Endothelial cell of umbilical vein (primary cell): Measurements from ENCODE around the gene DUSP28. TPM values are rescaled to one million over a fixed set of nuclear protein-coding genes. Genes with fewer than 3 reads are reported as not detected.

Experiments used
- BruUV-seq: library from RNA; stranded (reverse); fragments of 400-500 nt; replicated peaks from 2 replicates; lab custom pipeline; 2021; lab: Mats Ljungman, UMichigan
- CTCF ChIA-PET: fragments of 300-600, 350-600 bp; sonication (Branson Sonifier 250); formaldehyde crosslinking; loops from one replicate; lab custom pipeline; 2021; ENCODE audit warnings: antibody characterized with exemption, inconsistent platforms; lab: Charles Lee
- POLR2A ChIA-PET: fragments of 300-600, 350-600 bp; sonication (Branson Sonifier 250); formaldehyde crosslinking; loops from one replicate; lab custom pipeline; 2021; ENCODE audit warnings: antibody characterized with exemption, inconsistent platforms; lab: Charles Lee
- DNase-seq: peaks from one replicate; pipeline ENCODE4 v3.0.0-alpha.2; 2011; ENCODE audit warnings: low read depth, low spot score
- FAIRE-seq: peaks from 2 replicates; lab custom pipeline; 2011; peaks lifted over from hg19 to GRCh38; lab: Jason Lieb, UNC
- H2AFZ ChIP-seq: 2 replicates; pipeline ENCODE4 v1.6.0; 2012; ENCODE audit warnings: low read depth, low read length, control low read depth, inconsistent platforms
- H3K27ac ChIP-seq: 2 replicates; pipeline ENCODE4 v1.5.1; 2011; ENCODE audit warnings: low read depth, mild to moderate bottlenecking, control low read depth, low read length, moderate library complexity; ENCODE audit not compliant: insufficient read depth
- H3K27me3 ChIP-seq, 2 experiments: 2 replicates each; pipeline versions ENCODE4 v1.6.0 to v1.6.1; 2011; ENCODE audit warnings: low read length in 2 of 2, mixed read lengths in 1 of 2; ENCODE audit not compliant: control insufficient read depth in 2 of 2, insufficient read depth in 2 of 2
- H3K36me3 ChIP-seq, 2 experiments: 2 replicates in 1 of 2; 3 replicates in 1 of 2; pipeline ENCODE4 v1.5.1; 2011; ENCODE audit warnings: low read length in 2 of 2, mild to moderate bottlenecking in 1 of 2, moderate library complexity in 1 of 2; ENCODE audit not compliant: control insufficient read depth in 2 of 2, insufficient read depth in 2 of 2; ENCODE audit errors: extremely low read depth in 1 of 2
- H3K4me1 ChIP-seq: 3 replicates; pipeline ENCODE4 v1.5.1; 2011; ENCODE audit warnings: mild to moderate bottlenecking, low read length; ENCODE audit not compliant: control insufficient read depth, insufficient read depth; ENCODE audit errors: extremely low read depth
- H3K4me2 ChIP-seq: 2 replicates; pipeline ENCODE4 v1.6.1; 2011; ENCODE audit warnings: low read length, control low read depth, mixed read lengths; ENCODE audit not compliant: insufficient read depth
- H3K4me3 ChIP-seq, 3 experiments: fragments of 200-600 bp in 1 of 3; sonication (generic), shearing (Covaris generic) in 1 of 3; replicated peaks in 1 of 3; 2 replicates each; pipeline ENCODE4 v1.5.1; 2011 to 2016; ENCODE audit warnings: control low read depth in 3 of 3, low read length in 3 of 3, mild to moderate bottlenecking in 2 of 3, inconsistent platforms in 1 of 3, low read depth in 1 of 3, moderate library complexity in 1 of 3; ENCODE audit not compliant: insufficient read depth in 1 of 3
- H3K79me2 ChIP-seq: 2 replicates; pipeline ENCODE4 v1.6.0; 2012; ENCODE audit warnings: low read length, inconsistent platforms; ENCODE audit not compliant: control insufficient read depth, insufficient read depth
- H3K9ac ChIP-seq: replicated peaks from 2 replicates; pipeline ENCODE3; 2011; ENCODE audit warnings: low read length, control low read depth; ENCODE audit not compliant: insufficient read depth; ENCODE audit errors: extremely low read depth
- H3K9me1 ChIP-seq: replicated peaks from 3 replicates; pipeline ENCODE4 v1.6.0; 2011; ENCODE audit warnings: mild to moderate bottlenecking, low read length; ENCODE audit not compliant: control insufficient read depth, insufficient read depth; ENCODE audit errors: extremely low read depth
- H3K9me3 ChIP-seq: replicated peaks from 2 replicates; pipeline ENCODE4 v1.5.1; 2012; ENCODE audit warnings: low read length, inconsistent platforms; ENCODE audit not compliant: control insufficient read depth, insufficient read depth
- H4K20me1 ChIP-seq: replicated peaks from 2 replicates; pipeline ENCODE3; 2011; ENCODE audit warnings: mild to moderate bottlenecking, low read length; ENCODE audit not compliant: control insufficient read depth, insufficient read depth; ENCODE audit errors: extremely low read depth
- EZH2 ChIP-seq: IDR thresholded peaks from 2 replicates; pipeline ENCODE4 v1.6.1; 2012; ENCODE audit warnings: borderline replicate concordance, low read depth, mild to moderate bottlenecking, moderate library complexity, low read length, inconsistent platforms; ENCODE audit not compliant: severe bottlenecking
- FOS ChIP-seq: IDR thresholded peaks from 2 replicates; pipeline ENCODE4 v1.6.1; 2011; ENCODE audit warnings: mild to moderate bottlenecking, low read length, moderate library complexity, borderline replicate concordance; ENCODE audit not compliant: insufficient read depth
- GATA2 ChIP-seq: IDR thresholded peaks from 2 replicates; pipeline ENCODE4 v1.7.0; 2011; ENCODE audit warnings: low read depth, mild to moderate bottlenecking, moderate library complexity, mixed read lengths, low read length; ENCODE audit not compliant: insufficient read length, insufficient read depth
- JUN ChIP-seq: IDR thresholded peaks from 2 replicates; pipeline ENCODE4 v1.6.1; 2011; ENCODE audit warnings: borderline replicate concordance, low read depth; ENCODE audit not compliant: insufficient read length, insufficient read depth
- MYC ChIP-seq: IDR thresholded peaks from one replicate; pipeline ENCODE4 v1.6.1; 2011; ENCODE audit warnings: mild to moderate bottlenecking, low read depth, low read length
- POLR2A ChIP-seq: IDR thresholded peaks from 2 replicates; pipeline ENCODE4 v1.6.1; 2012; ENCODE audit warnings: low read depth, mild to moderate bottlenecking, control low read depth, low read length
- POLR2AphosphoS5 ChIP-seq: IDR thresholded peaks from 2 replicates; pipeline ENCODE4 v1.6.1; 2012; ENCODE audit warnings: low read depth, mild to moderate bottlenecking, control low read depth, low read length, moderate library complexity; ENCODE audit not compliant: insufficient read depth
- dilution Hi-C: fragments of 300-500 bp; cut with MboI; formaldehyde crosslinking; loops from one replicate; pipeline ENCODE4 v1.15.0; 2019; ENCODE audit warnings: low sequenced_read_pairs; ENCODE audit not compliant: extremely low pct_ligation_motif_present
- intact Hi-C: fragments of 100-400 bp; cut with micrococcal nuclease; formaldehyde crosslinking; loops from one replicate; pipeline ENCODE4 v1.10.0; 2022
- polyA plus RNA-seq, 4 experiments: library from polyadenylated mRNA; depleted of rRNA in 3 of 4; stranded (reverse) in 3 of 4; unstranded in 1 of 4; fragments of >200 nt; gene quantifications; 2 replicates each; pipeline versions ENCODE4 v1.2.1 to v1.2.3, GENCODE V29; 2011 to 2012; ENCODE audit warnings: missing spikeins in 1 of 4
- total RNA-seq: library from RNA; stranded (reverse); gene quantifications from 2 replicates; pipeline ENCODE4 v1.2.3, GENCODE V29; 2021
- TF ChIP-seq, protein P1 (sequence below): IDR thresholded peaks from 2 replicates; pipeline ENCODE4 v1.6.1; 2011; ENCODE audit not compliant: insufficient read depth, insufficient read length
- TF ChIP-seq, protein P2 (sequence below), 2 donors: IDR thresholded peaks; 1 replicate in 1 of 2; 2 replicates in 1 of 2; pipeline ENCODE4 v1.5.1; 2011; ENCODE audit warnings: low read length in 2 of 2, mild to moderate bottlenecking in 2 of 2, moderate library complexity in 2 of 2, control low read depth in 1 of 2, inconsistent platforms in 1 of 2, low read depth in 1 of 2; ENCODE audit not compliant: insufficient read depth in 1 of 2; ENCODE audit errors: extremely low read depth in 1 of 2

Gene DUSP28
- total and polyA plus RNA-seq, 2 donors (not counting 3 experiments of a cell fraction or from before 2014, with no cell fraction given) = 2.2 to 4.3 TPM

DNA sequence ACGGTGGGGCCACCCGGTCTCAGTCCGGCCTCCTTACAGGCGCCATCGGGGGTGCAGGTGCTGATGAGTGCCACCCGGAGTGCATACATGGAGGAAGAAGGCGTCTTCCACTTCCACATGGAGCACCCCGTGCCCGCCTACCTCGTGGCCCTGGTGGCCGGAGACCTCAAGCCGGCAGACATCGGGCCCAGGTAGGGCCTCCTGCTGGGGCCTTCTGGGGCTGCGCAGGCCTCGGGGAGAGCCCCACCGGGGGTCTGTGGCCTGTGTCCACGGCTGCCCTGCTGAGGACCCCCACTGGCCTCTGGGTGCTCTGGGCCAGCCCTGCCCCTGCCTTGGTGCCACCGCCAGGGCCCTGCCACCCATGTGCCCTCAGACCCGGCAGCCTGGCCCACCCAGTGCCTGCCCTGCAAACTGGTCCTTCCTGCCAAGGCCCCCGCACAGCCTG is 12.9 kb downstream of the DUSP28 start:
- H3K9me3 ChIP-seq = no peaks in the 10 kb centered on the region
- no peak overlapping the region for H3K4me2 ChIP-seq
- dilution Hi-C loops (no loop called here), intact Hi-C loops (no loop called here)
- H3K27me3 ChIP-seq = no peaks in the 10 kb centered on the region
- peaks cover 7% of the 10 kb centered on the region for H3K4me1 ChIP-seq
- TF ChIP-seq FOS = no peak
- no peaks in the 10 kb centered on the region for H3K9me1 ChIP-seq
- no peak overlapping the region for H3K4me3 ChIP-seq
- no peak overlapping the region for H2AFZ ChIP-seq
- ChIA-PET POLR2A (no interaction called here), CTCF (no interaction called here)
- H4K20me1 ChIP-seq = no peaks in the 10 kb centered on the region
- H3K79me2 ChIP-seq = peaks cover 20% of the 10 kb centered on the region
- no peak overlapping the region for H3K27ac ChIP-seq
- no peak overlapping the region for H3K9ac ChIP-seq
- DNase-seq = no peak
- H3K36me3 ChIP-seq = peaks cover 0 to 25% of the 10 kb centered on the region in 2 experiments
- no peak for FAIRE-seq
- no TSS peak for BruUV-seq

DNA sequence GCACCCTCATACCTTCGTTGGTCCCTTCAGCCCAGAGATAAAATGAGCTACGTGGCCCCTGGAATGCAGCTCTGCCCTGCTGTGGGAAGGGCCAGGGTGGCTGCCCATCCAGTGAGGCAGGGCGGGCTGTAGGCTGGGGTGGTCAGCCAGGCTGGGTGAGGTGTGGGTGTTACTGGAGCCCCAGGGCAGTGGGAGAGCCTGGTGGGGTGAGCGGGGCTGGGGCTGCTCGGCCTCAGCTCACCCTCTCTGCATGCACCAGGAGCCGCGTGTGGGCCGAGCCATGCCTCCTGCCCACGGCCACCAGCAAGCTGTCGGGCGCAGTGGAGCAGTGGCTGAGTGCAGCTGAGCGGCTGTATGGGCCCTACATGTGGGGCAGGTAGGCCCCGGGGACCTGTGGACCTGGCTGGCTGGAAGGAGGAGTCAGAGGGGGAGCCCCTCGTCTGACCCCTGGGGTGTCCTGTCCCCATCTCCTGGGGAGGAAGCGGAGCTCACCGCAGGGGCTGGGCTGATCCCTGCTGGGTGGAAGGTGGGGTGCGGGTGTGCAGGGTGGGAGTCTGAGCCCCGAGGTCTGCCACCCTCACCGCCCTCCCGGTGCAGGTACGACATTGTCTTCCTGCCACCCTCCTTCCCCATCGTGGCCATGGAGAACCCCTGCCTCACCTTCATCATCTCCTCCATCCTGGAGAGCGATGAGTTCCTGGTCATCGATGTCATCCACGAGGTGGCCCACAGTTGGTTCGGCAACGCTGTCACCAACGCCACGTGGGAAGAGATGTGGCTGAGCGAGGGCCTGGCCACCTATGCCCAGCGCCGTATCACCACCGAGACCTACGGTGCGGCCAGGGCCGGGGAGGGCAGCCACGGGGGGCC is 13.6 kb downstream of the DUSP28 start:
- FAIRE-seq (no peak), DNase-seq (no peak)
- Histone ChIP-seq H3K9me3 (no peaks in the 10 kb centered on the region), H3K4me2 (no peak overlapping the region), H3K9me1 (no peaks in the 10 kb centered on the region), H3K27me3 (no peaks in the 10 kb centered on the region), H2AFZ (no peak overlapping the region), H4K20me1 (no peaks in the 10 kb centered on the region), H3K27ac (no peak overlapping the region), H3K4me1 (peaks cover 7% of the 10 kb centered on the region), H3K79me2 (peaks cover 20% of the 10 kb centered on the region), H3K36me3 (peaks cover 0 to 29% of the 10 kb centered on the region in 2 experiments), H3K9ac (no peak overlapping the region), H3K4me3 (no peak overlapping the region)
- intact Hi-C loops = no loop called here
- TF ChIP-seq, protein P1, sequence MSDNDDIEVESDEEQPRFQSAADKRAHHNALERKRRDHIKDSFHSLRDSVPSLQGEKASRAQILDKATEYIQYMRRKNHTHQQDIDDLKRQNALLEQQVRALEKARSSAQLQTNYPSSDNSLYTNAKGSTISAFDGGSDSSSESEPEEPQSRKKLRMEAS = no peak
- TF ChIP-seq POLR2A (no peak), JUN (no peak), POLR2AphosphoS5 (no peak), EZH2 (no peak), FOS (no peak), GATA2 (no peak), MYC (no peak)
- TF ChIP-seq, protein P2, sequence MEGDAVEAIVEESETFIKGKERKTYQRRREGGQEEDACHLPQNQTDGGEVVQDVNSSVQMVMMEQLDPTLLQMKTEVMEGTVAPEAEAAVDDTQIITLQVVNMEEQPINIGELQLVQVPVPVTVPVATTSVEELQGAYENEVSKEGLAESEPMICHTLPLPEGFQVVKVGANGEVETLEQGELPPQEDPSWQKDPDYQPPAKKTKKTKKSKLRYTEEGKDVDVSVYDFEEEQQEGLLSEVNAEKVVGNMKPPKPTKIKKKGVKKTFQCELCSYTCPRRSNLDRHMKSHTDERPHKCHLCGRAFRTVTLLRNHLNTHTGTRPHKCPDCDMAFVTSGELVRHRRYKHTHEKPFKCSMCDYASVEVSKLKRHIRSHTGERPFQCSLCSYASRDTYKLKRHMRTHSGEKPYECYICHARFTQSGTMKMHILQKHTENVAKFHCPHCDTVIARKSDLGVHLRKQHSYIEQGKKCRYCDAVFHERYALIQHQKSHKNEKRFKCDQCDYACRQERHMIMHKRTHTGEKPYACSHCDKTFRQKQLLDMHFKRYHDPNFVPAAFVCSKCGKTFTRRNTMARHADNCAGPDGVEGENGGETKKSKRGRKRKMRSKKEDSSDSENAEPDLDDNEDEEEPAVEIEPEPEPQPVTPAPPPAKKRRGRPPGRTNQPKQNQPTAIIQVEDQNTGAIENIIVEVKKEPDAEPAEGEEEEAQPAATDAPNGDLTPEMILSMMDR (IDR thresholded peaks at IDR 0.05; ENCODE audit: extremely low read depth in 1 of 2, insufficient read depth in 1 of 2, low read depth in 1 of 2, low read length in 2 of 2) = no peak
- CTCF ChIA-PET = interaction anchor here (1.1 kb wide), 1 partner anchor 13 kb away, joined by 3 read pairs; the partner anchor contains the start of gene CAPN10
- BruUV-seq = no TSS peak
- dilution Hi-C loops = no loop called here
- POLR2A ChIA-PET = no interaction called here
